HepG2 (cell line): ENCODE results near the gene MMP24OS. TPM values are rescaled to one million over a fixed set of nuclear protein-coding genes. Genes with fewer than 3 reads are reported as not detected.

Source experiments
- CHCHD3 ChIP-seq: sonication (generic); formaldehyde crosslinking; IDR thresholded peaks from 2 replicates; pipeline ENCODE4 v1.8.0; 2022; ENCODE audit warnings: mild to moderate bottlenecking, missing genetic modification reagents, moderate library complexity
- FOXJ3 ChIP-seq: sonication (generic); formaldehyde crosslinking; IDR thresholded peaks from 2 replicates; pipeline ENCODE4 v1.4.0; 2020; ENCODE audit warnings: missing genetic modification reagents, mild to moderate bottlenecking, borderline replicate concordance
- FOXK2 ChIP-seq: fragments of 450-650 bp; IDR thresholded peaks from 2 replicates; pipeline ENCODE4 v1.6.1; 2016
- HHEX ChIP-seq: IDR thresholded peaks from 2 replicates; pipeline ENCODE4 v1.6.1; 2016; ENCODE audit warnings: control low read depth
- HNRNPLL ChIP-seq: fragments of 200-400 bp; formaldehyde crosslinking; IDR thresholded peaks from 2 replicates; pipeline ENCODE4 v1.6.1; 2017; ENCODE audit warnings: mild to moderate bottlenecking, low read depth, low read length; ENCODE audit not compliant: poor library complexity, severe bottlenecking
- IRF1 ChIP-seq: sonication (generic); formaldehyde crosslinking; IDR thresholded peaks from 2 replicates; pipeline ENCODE4 v1.4.0; 2020; ENCODE audit warnings: low read depth, mild to moderate bottlenecking, missing genetic modification reagents
- LRRFIP1 ChIP-seq: sonication (generic); formaldehyde crosslinking; conservative IDR thresholded peaks from 2 replicates; pipeline ENCODE4 v1.4.0; 2020; ENCODE audit warnings: missing genetic modification reagents
- MEIS1 ChIP-seq: sonication (generic); formaldehyde crosslinking; IDR thresholded peaks from 2 replicates; pipeline ENCODE4 v1.9.0; 2021; ENCODE audit warnings: mild to moderate bottlenecking, missing genetic modification reagents, moderate library complexity, borderline replicate concordance
- MXI1 ChIP-seq: IDR thresholded peaks from 3 replicates; pipeline ENCODE4 v1.6.1; 2012; ENCODE audit warnings: low read depth, low read length, inconsistent platforms, borderline replicate concordance
- NR2F1 ChIP-seq, 2 experiments: fragments of 450-650 bp in 1 of 2; formaldehyde crosslinking in 1 of 2; IDR thresholded peaks; 2 replicates each; pipeline versions ENCODE4 v1.5.0 to v1.6.1; 2016 to 2020; ENCODE audit warnings: mild to moderate bottlenecking in 1 of 2, missing compliant biosample characterization in 1 of 2, missing genetic modification reagents in 1 of 2, moderate library complexity in 1 of 2
- PHF20 ChIP-seq: sonication (generic); formaldehyde crosslinking; IDR thresholded peaks from 2 replicates; pipeline ENCODE4 v1.5.0; 2020; ENCODE audit warnings: mild to moderate bottlenecking, missing genetic modification reagents
- RAD51 ChIP-seq: fragments of 450-650 bp; IDR thresholded peaks from 2 replicates; pipeline ENCODE4 v1.6.1; 2016; ENCODE audit warnings: borderline replicate concordance
- SATB2 ChIP-seq: sonication (generic); formaldehyde crosslinking; IDR thresholded peaks from 2 replicates; pipeline ENCODE4 v1.5.0; 2020; ENCODE audit warnings: missing genetic modification reagents
- SETDB1 ChIP-seq: sonication (generic); formaldehyde crosslinking; IDR thresholded peaks from 2 replicates; pipeline ENCODE4 v1.5.1; 2020; ENCODE audit warnings: missing genetic modification reagents, mild to moderate bottlenecking, borderline replicate concordance
- ZNF33A ChIP-seq: sonication (generic); formaldehyde crosslinking; IDR thresholded peaks from 2 replicates; pipeline ENCODE4 v1.5.1; 2020; ENCODE audit warnings: missing genetic modification reagents, mild to moderate bottlenecking, moderate library complexity, borderline replicate concordance
- ZNF367 ChIP-seq: sonication (generic); formaldehyde crosslinking; IDR thresholded peaks from 2 replicates; pipeline ENCODE4 v1.4.0; 2020; ENCODE audit warnings: missing genetic modification reagents, borderline replicate concordance
- ZNF430 ChIP-seq: sonication (generic); formaldehyde crosslinking; IDR thresholded peaks from 2 replicates; pipeline ENCODE4 v1.9.0; 2021; ENCODE audit warnings: mild to moderate bottlenecking, missing genetic modification reagents
- ZNF451 ChIP-seq: sonication (generic); formaldehyde crosslinking; IDR thresholded peaks from 2 replicates; pipeline ENCODE4 v1.5.0; 2020; ENCODE audit warnings: mild to moderate bottlenecking, missing genetic modification reagents
- ZNF629 ChIP-seq: sonication (generic); formaldehyde crosslinking; conservative IDR thresholded peaks from 2 replicates; pipeline ENCODE4 v1.5.0; 2020; ENCODE audit warnings: missing genetic modification reagents
- ZNF737 ChIP-seq: sonication (generic); formaldehyde crosslinking; IDR thresholded peaks from 2 replicates; pipeline ENCODE4 v1.5.0; 2020; ENCODE audit warnings: missing genetic modification reagents, mild to moderate bottlenecking, borderline replicate concordance
- ZSCAN20 ChIP-seq: sonication (generic); formaldehyde crosslinking; IDR thresholded peaks from 2 replicates; pipeline ENCODE4 v1.4.0; 2020; ENCODE audit warnings: missing genetic modification reagents, mild to moderate bottlenecking, borderline replicate concordance
- ZSCAN25 ChIP-seq: sonication (generic); formaldehyde crosslinking; IDR thresholded peaks from 2 replicates; pipeline ENCODE4 v1.8.0; 2022; ENCODE audit warnings: mild to moderate bottlenecking, missing genetic modification reagents
- polyA plus RNA-seq, 8 experiments: library from polyadenylated mRNA; depleted of rRNA in 3 of 8; stranded (reverse) in 7 of 8; unstranded in 1 of 8; fragments of >200 nt; fragmentation: Illumina TruSeq in 4 of 8; extraction: Trizol in 4 of 8; gene quantifications; 2 replicates each; pipeline versions ENCODE4 v1.2.1 to v1.2.3, GENCODE V29; 2011 to 2016; ENCODE audit warnings: low read depth in 4 of 8, missing spikeins in 1 of 8, mixed read lengths in 1 of 8; ENCODE audit not compliant: insufficient read depth in 1 of 8
- total RNA-seq, 5 experiments: library from RNA; depleted of rRNA; stranded (reverse); fragments of >200 nt; fragmentation: Illumina TruSeq; extraction: Trizol; gene quantifications; 2 replicates each; pipeline ENCODE4 v1.2.3, GENCODE V29; 2016; ENCODE audit warnings: low read depth in 1 of 5
- TF ChIP-seq, protein P1 (sequence below): IDR thresholded peaks from 2 replicates; pipeline ENCODE4 v1.4.0; 2020; ENCODE audit warnings: mild to moderate bottlenecking, missing genetic modification reagents

The MMP24OS gene
- total and polyA plus RNA-seq, 2 of the 13 experiments (the other 11 are each of a cell fraction or from before 2014, with no cell fraction given), result 6.0 to 8.5 TPM

DNA sequence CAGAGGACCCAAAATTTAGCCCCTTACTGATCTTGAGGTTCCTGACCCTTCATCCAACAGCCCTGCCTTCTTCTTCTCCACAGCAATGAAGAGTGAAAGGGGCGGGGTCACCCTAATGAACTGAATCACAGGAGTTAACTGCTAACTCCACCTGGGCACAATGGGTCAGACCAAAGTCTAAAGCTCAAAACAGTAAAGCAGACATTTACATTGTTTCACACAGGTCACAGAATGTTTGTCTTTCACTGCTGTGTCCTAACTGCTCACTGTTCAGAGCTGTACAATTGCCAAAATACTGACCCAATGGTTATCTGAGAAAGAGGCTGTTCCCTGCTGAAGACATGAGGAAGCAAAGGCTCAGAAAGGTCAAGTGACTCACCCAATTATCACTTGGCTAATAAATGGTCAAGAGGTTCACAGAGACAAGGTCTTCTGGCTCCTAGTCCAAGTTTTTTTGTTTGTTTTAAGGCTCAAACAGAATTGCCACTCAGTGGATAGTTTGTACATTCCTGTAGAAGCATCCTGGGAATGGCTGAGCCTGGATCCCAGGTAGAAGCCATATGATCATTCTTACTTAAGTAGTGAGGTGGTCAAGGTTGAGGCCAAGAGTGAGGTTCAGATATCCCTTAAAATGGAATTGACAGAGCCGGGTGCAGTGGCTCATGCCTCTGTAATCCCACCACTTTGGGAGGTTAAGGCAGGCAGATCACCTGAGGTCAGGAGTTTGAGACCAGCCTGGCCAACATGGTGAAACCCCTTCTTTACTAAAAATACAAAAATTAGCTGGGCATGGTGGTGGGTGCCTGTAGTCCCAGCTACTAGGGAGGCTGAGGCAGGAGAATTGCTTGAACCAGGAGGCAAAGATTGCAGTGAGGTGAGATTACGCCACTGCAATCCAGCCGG, 49.4 kb upstream of the MMP24OS start (continued):
- TF ChIP-seq ZNF430 (CRISPR knock-in tag) (peak; percentile 58; the same call in 1 of the 2 replicates), RAD51 (no peak), ZSCAN20 (CRISPR knock-in tag) (no peak), NR2F1 (CRISPR knock-in tag; IDR thresholded peaks at IDR 0.05) (peak; percentile 98 to 100), ZNF33A (no peak; the same call in 1 of the 2 replicates), FOXK2 (peak; percentile 64; the same call in 1 of the 2 replicates), ZNF737 (CRISPR knock-in tag) (no peak), ZNF629 (peak; percentile 85), CHCHD3 (CRISPR knock-in tag) (no peak), ZSCAN25 (CRISPR knock-in tag) (no peak), ZNF367 (CRISPR knock-in tag) (no peak), FOXJ3 (CRISPR knock-in tag) (peak; percentile 98), ZNF451 (CRISPR knock-in tag) (0 out of 2 replicates have a peak, but pooled peaks have one; percentile 26), HNRNPLL (no peak), MEIS1 (CRISPR knock-in tag) (peak; percentile 80), SATB2 (CRISPR knock-in tag) (peak; percentile 98), SETDB1 (CRISPR knock-in tag) (no peak), PHF20 (CRISPR knock-in tag) (no peak), MXI1 (peak; percentile 61; the same call in 1 of the 3 replicates), HHEX (CRISPR knock-in tag) (peak; percentile 92), IRF1 (no peak), LRRFIP1 (CRISPR knock-in tag) (peak; percentile 30; the same call in 1 of the 2 replicates)
- TF ChIP-seq, protein P1, sequence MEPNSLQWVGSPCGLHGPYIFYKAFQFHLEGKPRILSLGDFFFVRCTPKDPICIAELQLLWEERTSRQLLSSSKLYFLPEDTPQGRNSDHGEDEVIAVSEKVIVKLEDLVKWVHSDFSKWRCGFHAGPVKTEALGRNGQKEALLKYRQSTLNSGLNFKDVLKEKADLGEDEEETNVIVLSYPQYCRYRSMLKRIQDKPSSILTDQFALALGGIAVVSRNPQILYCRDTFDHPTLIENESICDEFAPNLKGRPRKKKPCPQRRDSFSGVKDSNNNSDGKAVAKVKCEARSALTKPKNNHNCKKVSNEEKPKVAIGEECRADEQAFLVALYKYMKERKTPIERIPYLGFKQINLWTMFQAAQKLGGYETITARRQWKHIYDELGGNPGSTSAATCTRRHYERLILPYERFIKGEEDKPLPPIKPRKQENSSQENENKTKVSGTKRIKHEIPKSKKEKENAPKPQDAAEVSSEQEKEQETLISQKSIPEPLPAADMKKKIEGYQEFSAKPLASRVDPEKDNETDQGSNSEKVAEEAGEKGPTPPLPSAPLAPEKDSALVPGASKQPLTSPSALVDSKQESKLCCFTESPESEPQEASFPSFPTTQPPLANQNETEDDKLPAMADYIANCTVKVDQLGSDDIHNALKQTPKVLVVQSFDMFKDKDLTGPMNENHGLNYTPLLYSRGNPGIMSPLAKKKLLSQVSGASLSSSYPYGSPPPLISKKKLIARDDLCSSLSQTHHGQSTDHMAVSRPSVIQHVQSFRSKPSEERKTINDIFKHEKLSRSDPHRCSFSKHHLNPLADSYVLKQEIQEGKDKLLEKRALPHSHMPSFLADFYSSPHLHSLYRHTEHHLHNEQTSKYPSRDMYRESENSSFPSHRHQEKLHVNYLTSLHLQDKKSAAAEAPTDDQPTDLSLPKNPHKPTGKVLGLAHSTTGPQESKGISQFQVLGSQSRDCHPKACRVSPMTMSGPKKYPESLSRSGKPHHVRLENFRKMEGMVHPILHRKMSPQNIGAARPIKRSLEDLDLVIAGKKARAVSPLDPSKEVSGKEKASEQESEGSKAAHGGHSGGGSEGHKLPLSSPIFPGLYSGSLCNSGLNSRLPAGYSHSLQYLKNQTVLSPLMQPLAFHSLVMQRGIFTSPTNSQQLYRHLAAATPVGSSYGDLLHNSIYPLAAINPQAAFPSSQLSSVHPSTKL (CRISPR knock-in tag), result peak; percentile 100
